Adrenal gland (tissue), 12 donors: Measurements from ENCODE around the gene ARID5B. TPM values are rescaled to one million over a fixed set of nuclear protein-coding genes. Genes with fewer than 3 reads are reported as not detected.

ENCODE experiments used
- DNase-seq, 7 donors: peaks; one replicate each; pipeline ENCODE4 v3.0.0-alpha.2; 2019 to 2020
- H3K27ac ChIP-seq, 5 donors: fragments of 200-600 bp; sonication (generic) in 4 of 5; 1 replicate in 3 of 5; 2 replicates in 2 of 5; pipeline versions ENCODE4 v1.5.1 to v1.8.0; 2016 to 2020; ENCODE audit warnings: mild to moderate bottlenecking in 1 of 5
- H3K27me3 ChIP-seq: fragments of 200-600 bp; 2 replicates; pipeline ENCODE4 v1.8.0; 2021
- H3K36me3 ChIP-seq, 2 donors: fragments of 200-600 bp; replicated peaks in 1 of 2; 1 replicate in 1 of 2; 2 replicates in 1 of 2; pipeline versions ENCODE4 v1.5.1 to v1.8.0; 2018 to 2022
- H3K4me1 ChIP-seq, 2 donors: fragments of 200-600 bp; replicated peaks in 1 of 2; 1 replicate in 1 of 2; 2 replicates in 1 of 2; pipeline versions ENCODE4 v1.5.1 to v1.8.0; 2018 to 2021
- H3K4me3 ChIP-seq, 4 donors: fragments of 200-600 bp; sonication (generic) in 3 of 4; one replicate each; pipeline ENCODE4 v1.5.1; 2016 to 2018
- H3K9me3 ChIP-seq, 3 donors: fragments of 200-600 bp; sonication (generic) in 1 of 3; replicated peaks in 1 of 3; 1 replicate in 2 of 3; 2 replicates in 1 of 3; pipeline versions ENCODE4 v1.5.1 to v1.8.0; 2016 to 2021
- CTCF ChIP-seq, 6 experiments: fragments of 450-650 bp in 4 of 6; fragments of 200-600 bp in 2 of 6; sonication (generic) in 1 of 6; IDR thresholded peaks; 1 replicate in 5 of 6; 2 replicates in 1 of 6; pipeline versions ENCODE4 v1.5.1 to v1.8.0; 2016 to 2021; ENCODE audit warnings: antibody characterized with exemption in 6 of 6, mild to moderate bottlenecking in 2 of 6, moderate library complexity in 1 of 6
- POLR2A ChIP-seq, 2 donors: fragments of 450-650 bp; IDR thresholded peaks; one replicate each; pipeline ENCODE4 v1.6.1; 2017; ENCODE audit warnings: antibody characterized with exemption in 2 of 2, mild to moderate bottlenecking in 2 of 2, moderate library complexity in 1 of 2
- WGBS, 4 donors: extraction: QIAGEN DNeasy Blood & Tissue Kit in 2 of 4; methylation state at CpG; one replicate each; pipeline versions ENCODE4 v1.1.5 to v1.1.7; 2013 to 2017; 5-methylcytosine and 5-hydroxymethylcytosine counted together
- intact Hi-C, 2 donors: fragments of 100-400 bp; cut with DNase I; formaldehyde crosslinking; loops; one replicate each; pipeline versions ENCODE4 v1.14.1 to v1.15.0; 2022 to 2023
- polyA plus RNA-seq, 3 donors: library from polyadenylated mRNA; stranded (reverse); fragments of 200-250 nt in 2 of 3; fragments of 350-450 nt in 1 of 3; fragmentation: Illumina TruSeq in 1 of 3; extraction: RNeasy Lipid Tissue Mini Kit (QIAGEN cat#74804) in 1 of 3; gene quantifications; one replicate each; pipeline ENCODE4 v1.2.3, GENCODE V29; 2013 to 2014
- total RNA-seq, 9 donors: library from RNA; depleted of rRNA in 4 of 9; stranded (reverse); fragments of >200 nt in 4 of 9; fragments of 120-200 nt in 1 of 9; fragmentation: NEBNext Ultra II Directional in 1 of 9; extraction: Animal tissue kit (Norgen Biotek cat#: 25700) in 1 of 9; gene quantifications; one replicate each; pipeline versions ENCODE4 v1.1.0 to v1.2.4, GENCODE V29; 2013 to 2023
- donor health status: healthy with polysubstance abuse.
- donor health status: Bipolar disorder and iron deficiency.
- donor health status: DM: yes; HTN: yes; CAD: no.
- donor health status: DM: no; HTN: no; CAD: no.
- donor health status: DM: no; HTN: no; CAD: no.
- donor health status: DM: yes; HTN: yes; CAD: no.

The ARID5B gene
- total and polyA plus RNA-seq, 12 donors: 5.7 to 42.4 (median 23.8) TPM

GRCh38 chr10:62044566-62044965 lies 143.1 kb downstream of the ARID5B start:
- Histone ChIP-seq H3K9me3 (no peaks in the 10 kb centered on the region), H3K27ac (no peak overlapping the region), H3K4me3 (no peak overlapping the region), H3K4me1 (peaks cover 22 to 48% of the 10 kb centered on the region in 2 donors), H3K27me3 (no peaks in the 10 kb centered on the region), H3K36me3 (no peaks in the 10 kb centered on the region)
- 81 to 91% (median 89%) methylated on average over 5 of the region's 5 CpGs for WGBS, 4 donors
- no peak for DNase-seq
- TF ChIP-seq CTCF (IDR thresholded peaks at IDR 0.05): no peak
- no peak for TF ChIP-seq POLR2A (IDR thresholded peaks at IDR 0.05)
- intact Hi-C loops: loop anchor here in 1 of 2 donors (10.0 kb wide), 1 partner anchor 200 kb away; no protein-coding TSS in a partner anchor

GRCh38 chr10:62045765-62046521 lies 144.4 kb downstream of the ARID5B start:
- WGBS, 4 donors: 35 to 46% (median 39%) methylated on average over 12 of the region's 12 CpGs
- Histone ChIP-seq H3K27me3 (no peaks in the 10 kb centered on the region), H3K4me3 (peak overlapping the region in 1 of 4 donors; percentile 7), H3K9me3 (no peaks in the 10 kb centered on the region), H3K4me1 (peaks cover 22 to 56% of the 10 kb centered on the region in 2 donors), H3K27ac (peak overlapping the region in 4 of 5 donors; percentile 1 to 85 (median 46)), H3K36me3 (no peaks in the 10 kb centered on the region)
- intact Hi-C loops: loop anchor here in 1 of 2 donors (10.0 kb wide), 1 partner anchor 199 kb away; no protein-coding TSS in a partner anchor
- no peak for DNase-seq
- TF ChIP-seq POLR2A (IDR thresholded peaks at IDR 0.05): no peak
- no peak for TF ChIP-seq CTCF (IDR thresholded peaks at IDR 0.05)

GRCh38 chr10:62046522-62047227 lies 145.2 kb downstream of the ARID5B start:
- no peak overlapping the region for H3K4me3 ChIP-seq
- H3K4me1 ChIP-seq: peaks cover 22 to 63% of the 10 kb centered on the region in 2 donors
- peak in 3 of 7 donors; percentile 22 to 42 (median 38) for DNase-seq
- H3K27ac ChIP-seq: peak overlapping the region in 4 of 5 donors; percentile 1 to 85 (median 56)
- TF ChIP-seq CTCF (IDR thresholded peaks at IDR 0.05) (no peak), POLR2A (IDR thresholded peaks at IDR 0.05) (no peak)
- H3K36me3 ChIP-seq: no peaks in the 10 kb centered on the region
- no peaks in the 10 kb centered on the region for H3K27me3 ChIP-seq
- intact Hi-C loops: loop anchor here in 1 of 2 donors (10.0 kb wide), 1 partner anchor 198 kb away; no protein-coding TSS in a partner anchor
- H3K9me3 ChIP-seq: no peaks in the 10 kb centered on the region
- WGBS, 4 donors: 58 to 73% (median 65%) methylated on average over 4 of the region's 4 CpGs; no CpG with 5 or more reads in 1 of the 4 donors
